IMR-90 (cell line): Measurements from ENCODE around the gene SLC22A4. TPM values are rescaled to one million over a fixed set of nuclear protein-coding genes. Genes with fewer than 3 reads are reported as not detected.

Experiments
- ATAC-seq: fragments of 200-7000 bp; cut with Tn5 transposase; 2 replicates; pipeline ENCODE4 v1.9.1; 2020; ENCODE audit warnings: low read depth, mild to moderate bottlenecking, moderate library complexity
- BruUV-seq: library from RNA; stranded (reverse); fragments of 400-500 nt; replicated peaks from 2 replicates; lab custom pipeline; 2021; lab: Mats Ljungman, UMichigan
- CTCF ChIA-PET: fragments of 300-600 bp; formaldehyde crosslinking; extraction: SDS; loops from one replicate; lab custom pipeline; 2021; ENCODE audit warnings: antibody characterized with exemption; lab: Yijun Ruan, JAX
- POLR2A ChIA-PET: fragments of 300-600 bp; sonication (Branson Sonifier 250); formaldehyde crosslinking; loops from one replicate; lab custom pipeline; 2022; ENCODE audit warnings: antibody characterized with exemption; ENCODE audit not compliant: unreplicated experiment; lab: Charles Lee
- DNase-seq: peaks from one replicate; pipeline ENCODE4 v3.0.0; 2013
- H2AFZ ChIP-seq: replicated peaks from 2 replicates; pipeline ENCODE3; 2013; ENCODE audit warnings: low read length, mild to moderate bottlenecking; ENCODE audit not compliant: poor library complexity
- H2AK5ac ChIP-seq: 2 replicates; pipeline ENCODE4 v1.6.1; 2013; ENCODE audit warnings: low read depth, low read length, inconsistent platforms
- H2AK9ac ChIP-seq: replicated peaks from 2 replicates; pipeline ENCODE3; 2013; ENCODE audit warnings: mild to moderate bottlenecking, low read depth, low read length, moderate library complexity; ENCODE audit not compliant: poor library complexity
- H2BK120ac ChIP-seq: 2 replicates; pipeline ENCODE4 v1.6.1; 2013; ENCODE audit warnings: low read depth, low read length, inconsistent platforms
- H2BK15ac ChIP-seq: 3 replicates; pipeline ENCODE4 v1.6.1; 2013; ENCODE audit warnings: low read depth, low read length, inconsistent platforms
- H2BK20ac ChIP-seq: 2 replicates; pipeline ENCODE4 v1.6.1; 2013; ENCODE audit warnings: low read depth, mild to moderate bottlenecking, inconsistent platforms, low read length, moderate library complexity
- H2BK5ac ChIP-seq: 2 replicates; pipeline ENCODE4 v1.6.1; 2013; ENCODE audit warnings: mild to moderate bottlenecking, low read depth, low read length, inconsistent platforms; ENCODE audit not compliant: poor library complexity, severe bottlenecking
- H3K14ac ChIP-seq: replicated peaks from 2 replicates; pipeline ENCODE4 v1.6.1; 2013; ENCODE audit warnings: low read depth, low read length, inconsistent platforms
- H3K18ac ChIP-seq: 2 replicates; pipeline ENCODE4 v1.6.1; 2013; ENCODE audit warnings: low read depth, low read length, control low read depth
- H3K23ac ChIP-seq: 2 replicates; pipeline ENCODE4 v1.6.1; 2013; ENCODE audit warnings: low read depth, low read length, inconsistent platforms
- H3K27ac ChIP-seq: 2 replicates; pipeline ENCODE4 v1.5.1; 2013; ENCODE audit warnings: mild to moderate bottlenecking, control low read depth, low read length; ENCODE audit not compliant: insufficient read depth
- H3K27me3 ChIP-seq: 2 replicates; pipeline ENCODE4 v1.6.1; 2013; ENCODE audit warnings: low read length; ENCODE audit not compliant: control insufficient read depth, insufficient read depth
- H3K36me3 ChIP-seq: 2 replicates; pipeline ENCODE4 v1.6.1; 2013; ENCODE audit warnings: low read length, mixed read lengths; ENCODE audit not compliant: control insufficient read depth, insufficient read depth
- H3K4ac ChIP-seq: 2 replicates; pipeline ENCODE4 v1.6.1; 2013; ENCODE audit warnings: low read depth, low read length, inconsistent platforms
- H3K4me1 ChIP-seq: 2 replicates; pipeline ENCODE4 v1.6.1; 2013; ENCODE audit warnings: low read length, mixed read lengths; ENCODE audit not compliant: control insufficient read depth, insufficient read depth
- H3K4me2 ChIP-seq: 2 replicates; pipeline ENCODE4 v1.6.1; 2013; ENCODE audit warnings: low read depth, mild to moderate bottlenecking, control low read depth, low read length, moderate library complexity
- H3K4me3 ChIP-seq: 2 replicates; pipeline ENCODE4 v1.5.1; 2013; ENCODE audit warnings: low read depth, mild to moderate bottlenecking, control low read depth, low read length, moderate library complexity; ENCODE audit not compliant: insufficient read depth
- H3K56ac ChIP-seq: 2 replicates; pipeline ENCODE4 v1.6.1; 2013; ENCODE audit warnings: low read length, inconsistent platforms; ENCODE audit not compliant: insufficient read depth; ENCODE audit errors: extremely low read depth
- H3K79me1 ChIP-seq, 2 experiments: 2 replicates each; pipeline ENCODE4 v1.6.1; 2013; ENCODE audit warnings: low read length in 2 of 2, inconsistent platforms in 1 of 2, low read depth in 1 of 2
- H3K9ac ChIP-seq: 2 replicates; pipeline ENCODE4 v1.6.1; 2013; ENCODE audit warnings: low read depth, low read length, control low read depth
- H3K9me1 ChIP-seq: 2 replicates; pipeline ENCODE4 v1.6.1; 2013; ENCODE audit warnings: low read length, inconsistent platforms; ENCODE audit not compliant: insufficient read depth
- H3K9me3 ChIP-seq: 2 replicates; pipeline ENCODE4 v1.6.1; 2013; ENCODE audit warnings: low read length; ENCODE audit not compliant: control insufficient read depth, insufficient read depth
- H4K20me1 ChIP-seq: 2 replicates; pipeline ENCODE4 v1.6.1; 2013; ENCODE audit warnings: low read length, inconsistent platforms; ENCODE audit not compliant: insufficient read depth
- H4K5ac ChIP-seq: 2 replicates; pipeline ENCODE4 v1.6.1; 2013; ENCODE audit warnings: mild to moderate bottlenecking, low read depth, low read length, control low read depth
- H4K8ac ChIP-seq, 2 experiments: 2 replicates each; pipeline ENCODE4 v1.6.1; 2013; ENCODE audit warnings: low read depth in 2 of 2, low read length in 2 of 2, control low read depth in 1 of 2, inconsistent platforms in 1 of 2
- H4K91ac ChIP-seq: 2 replicates; pipeline ENCODE4 v1.6.1; 2013; ENCODE audit warnings: low read depth, low read length, inconsistent platforms; ENCODE audit not compliant: insufficient read depth
- BHLHE40 ChIP-seq: fragments of 150-350 bp; IDR thresholded peaks from 2 replicates; pipeline ENCODE4 v1.6.1; 2016; ENCODE audit warnings: mild to moderate bottlenecking, low read depth, low read length
- CEBPB ChIP-seq: IDR thresholded peaks from 2 replicates; pipeline ENCODE4 v1.6.1; 2012; ENCODE audit warnings: low read depth, low read length, improper control_type of control experiment
- CHD1 ChIP-seq: IDR thresholded peaks from 2 replicates; pipeline ENCODE4 v1.6.1; 2012; ENCODE audit warnings: low read depth, low read length, improper control_type of control experiment
- CTCF ChIP-seq: conservative IDR thresholded peaks from 2 replicates; pipeline ENCODE4 v1.5.1; 2012; ENCODE audit warnings: mild to moderate bottlenecking, low read depth, low read length, improper control_type of control experiment
- ELK1 ChIP-seq: fragments of 150-350 bp; IDR thresholded peaks from 2 replicates; pipeline ENCODE4 v1.6.1; 2016; ENCODE audit warnings: low read depth, mild to moderate bottlenecking, low read length, moderate library complexity, borderline replicate concordance
- FOS ChIP-seq: fragments of 150-350 bp; IDR thresholded peaks from 2 replicates; pipeline ENCODE4 v1.6.1; 2016; ENCODE audit warnings: low read depth, low read length
- MAFK ChIP-seq: IDR thresholded peaks from 2 replicates; pipeline ENCODE4 v1.6.1; 2012; ENCODE audit warnings: low read depth, low read length, improper control_type of control experiment
- MXI1 ChIP-seq: IDR thresholded peaks from 2 replicates; pipeline ENCODE4 v1.6.1; 2012; ENCODE audit warnings: low read depth, mild to moderate bottlenecking, low read length, moderate library complexity, borderline replicate concordance
- NFE2L2 ChIP-seq: fragments of 150-350 bp; IDR thresholded peaks from 2 replicates; pipeline ENCODE4 v1.6.1; 2016; ENCODE audit warnings: low read depth, mild to moderate bottlenecking, low read length
- POLR2A ChIP-seq: IDR thresholded peaks from 2 replicates; pipeline ENCODE4 v1.6.1; 2012; ENCODE audit warnings: mild to moderate bottlenecking, low read depth, low read length
- RAD21 ChIP-seq: IDR thresholded peaks from 2 replicates; pipeline ENCODE4 v1.6.1; 2012; ENCODE audit warnings: low read length, improper control_type of control experiment
- RCOR1 ChIP-seq: IDR thresholded peaks from 2 replicates; pipeline ENCODE4 v1.6.1; 2012; ENCODE audit warnings: mild to moderate bottlenecking, low read length, improper control_type of control experiment; ENCODE audit not compliant: insufficient replicate concordance
- SMC3 ChIP-seq: fragments of 150-350 bp; IDR thresholded peaks from 2 replicates; pipeline ENCODE4 v1.6.1; 2016; ENCODE audit warnings: low read depth, mild to moderate bottlenecking, antibody characterized with exemption, low read length, moderate library complexity
- USF2 ChIP-seq: fragments of 150-350 bp; IDR thresholded peaks from 2 replicates; pipeline ENCODE4 v1.6.1; 2017; ENCODE audit warnings: mild to moderate bottlenecking, antibody characterized with exemption, low read length, low read depth
- WGBS, 2 experiments: methylation state at CpG; one replicate each; pipeline versions ENCODE4 v1.1.5 to v1.1.7; 2013; ENCODE audit warnings: missing lambda C conversion rate in 2 of 2; ENCODE audit not compliant: insufficient read length in 1 of 2; ENCODE audit errors: extremely low coverage in 2 of 2; 5-methylcytosine and 5-hydroxymethylcytosine counted together
- dilution Hi-C: fragments of 300-500 bp; cut with HindIII; formaldehyde crosslinking; loops from one replicate; pipeline ENCODE4 v1.14.3; 2018; ENCODE audit warnings: low sequenced_read_pairs; ENCODE audit not compliant: unreplicated experiment
- in situ Hi-C: fragments of 300-500 bp; cut with MboI; formaldehyde crosslinking; loops from 3 replicates; pipeline ENCODE4 v1.14.3; 2019; ENCODE audit warnings: low sequenced_read_pairs, inconsistent platforms, mixed read lengths
- intact Hi-C: fragments of 100-400 bp; cut with micrococcal nuclease; formaldehyde crosslinking; loops from 2 replicates; pipeline ENCODE4 v1.10.0; 2022
- polyA plus RNA-seq, 3 experiments: library from polyadenylated mRNA; depleted of rRNA; stranded (reverse); fragments of >200 nt; gene quantifications; 2 replicates each; pipeline ENCODE4 v1.2.3, GENCODE V29; 2012; ENCODE audit warnings: low replicate concordance in 1 of 3
- total RNA-seq: library from RNA; depleted of rRNA; stranded (reverse); fragments of >200 nt; gene quantifications from 2 replicates; pipeline ENCODE4 v1.2.3, GENCODE V29; 2012

SLC22A4 gene
- total and polyA plus RNA-seq, 2 of the 4 experiments (the other 2 are of a cell fraction) = 2.6 to 3.2 TPM

- ChIA-PET POLR2A (interaction anchor here (0.8 kb wide), 1 partner anchor 11 kb away, joined by 3 read pairs; no protein-coding TSS in a partner anchor), CTCF (interaction anchor here (1.6 kb wide), 1 partner anchor 21 kb away, joined by 4 read pairs; no protein-coding TSS in a partner anchor)
- H2AK5ac ChIP-seq = peak overlapping the region; percentile 97
- H3K27me3 ChIP-seq = no peaks in the 10 kb centered on the region
- dilution Hi-C loops = no loop called here
- intact Hi-C loops = loop anchor here (5.0 kb wide), 1 partner anchor 67 kb away; no protein-coding TSS in a partner anchor
- H3K9me1 ChIP-seq = peaks cover 44% of the 10 kb centered on the region
- peak overlapping the region; percentile 94 for H2BK120ac ChIP-seq
- peak overlapping the region; percentile 77 for H2BK20ac ChIP-seq
- in situ Hi-C loops = no loop called here
- H3K4me1 ChIP-seq = peaks cover 46% of the 10 kb centered on the region
- peak overlapping the region; percentile 91 for H4K5ac ChIP-seq
- peak overlapping the region; percentile 97 for H2BK5ac ChIP-seq
- peak overlapping the region; percentile 77 to 97 for H4K8ac ChIP-seq
- peak overlapping the region; percentile 97 for H3K27ac ChIP-seq
- peak overlapping the region; percentile 91 for H2BK15ac ChIP-seq
- peak overlapping the region; percentile 92 for H2AFZ ChIP-seq
- peaks cover 12% of the 10 kb centered on the region for H3K36me3 ChIP-seq
- ATAC-seq (peak; percentile 50), DNase-seq (peak; percentile 95)
- peak overlapping the region; percentile 95 for H3K18ac ChIP-seq
- H3K79me1 ChIP-seq = peaks cover 16 to 70% of the 10 kb centered on the region in 2 experiments; a peak in 3 of 4 replicates
- H4K91ac ChIP-seq = peak overlapping the region; percentile 91
- peak overlapping the region; percentile 96 for H3K56ac ChIP-seq
- BruUV-seq = no TSS peak
- H4K20me1 ChIP-seq = peaks cover 41% of the 10 kb centered on the region
- H3K14ac ChIP-seq = peak overlapping the region; percentile 98
- H3K4ac ChIP-seq = peak overlapping the region; percentile 99
- H3K9me3 ChIP-seq = no peaks in the 10 kb centered on the region
- H3K4me2 ChIP-seq = peak overlapping the region; percentile 85
- H3K4me3 ChIP-seq = peak overlapping the region; percentile 92
- H3K23ac ChIP-seq = peak overlapping the region; percentile 96
- H3K9ac ChIP-seq = peak overlapping the region; percentile 81
- H2AK9ac ChIP-seq = peak overlapping the region; percentile 99
- WGBS, 2 experiments = 2% methylated on average over 11 of the region's 24 CpGs; no CpG with 5 or more reads in 1 of the 2 experiments
- TF ChIP-seq RCOR1 = no peak
- TF ChIP-seq RAD21 = 0 out of 2 replicates have a peak, but pooled peaks have one; percentile 2
- no peak for TF ChIP-seq SMC3
- TF ChIP-seq POLR2A = peak; percentile 73
- no peak for TF ChIP-seq ELK1
- peak; percentile 44 for TF ChIP-seq USF2
- TF ChIP-seq MAFK = no peak
- peak; percentile 50; the same call in 1 of the 2 replicates for TF ChIP-seq CHD1
- TF ChIP-seq CEBPB = no peak
- peak; percentile 86 for TF ChIP-seq BHLHE40
- TF ChIP-seq MXI1 = peak; percentile 94
- TF ChIP-seq NFE2L2 = no peak
- no peak for TF ChIP-seq CTCF
- TF ChIP-seq FOS = peak; percentile 54
Measured at GRCh38 chr5:132259069-132259851, 34.9 kb upstream of the SLC22A4 start.
